A673 (cell line): Measurements from ENCODE around the gene LYL1. TPM values are rescaled to one million over a fixed set of nuclear protein-coding genes. Genes with fewer than 3 reads are reported as not detected.
A peak's percentile ranks its signal among the peaks of the same experiment; 100 is the strongest.

ENCODE experiments used
- BruUV-seq: library from RNA; stranded (reverse); fragments of 400-500 nt; replicated peaks from 2 replicates; lab custom pipeline; 2021; lab: Mats Ljungman, UMichigan
- CTCF ChIA-PET: fragments of 300-600 bp; sonication (Branson Sonifier 250); formaldehyde crosslinking; loops from one replicate; lab custom pipeline; 2022; ENCODE audit warnings: antibody characterized with exemption; lab: Charles Lee
- POLR2A ChIA-PET: fragments of 300-600 bp; sonication (Branson Sonifier 250); formaldehyde crosslinking; loops from one replicate; lab custom pipeline; 2022; ENCODE audit warnings: antibody characterized with exemption; ENCODE audit not compliant: low non-redundant PET; lab: Charles Lee
- DNase-seq: peaks from one replicate; pipeline ENCODE4 v3.0.0-alpha.2; 2015; ENCODE audit warnings: low spot score
- H3K27ac ChIP-seq: fragments of 200-600 bp; sonication (generic); 2 replicates; pipeline ENCODE4 v1.5.1; 2016; ENCODE audit warnings: mixed run types, low read depth, mild to moderate bottlenecking, mixed read lengths, antibody characterized with exemption, low read length; ENCODE audit not compliant: poor library complexity, severe bottlenecking
- H3K27me3 ChIP-seq: fragments of 200-600 bp; sonication (generic); replicated peaks from 2 replicates; pipeline ENCODE4 v1.6.1; 2017; ENCODE audit warnings: mixed run types, low read depth, mild to moderate bottlenecking, mixed read lengths, antibody characterized with exemption, low read length; ENCODE audit not compliant: insufficient read depth, poor library complexity
- H3K36me3 ChIP-seq: fragments of 200-600 bp; sonication (generic); 2 replicates; pipeline ENCODE4 v1.6.1; 2016; ENCODE audit warnings: mixed run types, mild to moderate bottlenecking, mixed read lengths, antibody characterized with exemption, low read length; ENCODE audit not compliant: insufficient read depth, poor library complexity, severe bottlenecking
- H3K4me1 ChIP-seq: fragments of 200-600 bp; sonication (generic); 2 replicates; pipeline ENCODE4 v1.6.1; 2017; ENCODE audit warnings: mixed run types, mild to moderate bottlenecking, mixed read lengths, antibody characterized with exemption, low read length; ENCODE audit not compliant: insufficient read depth, poor library complexity, severe bottlenecking
- H3K4me3 ChIP-seq: fragments of 200-600 bp; sonication (generic); 2 replicates; pipeline ENCODE4 v1.5.1; 2016; ENCODE audit warnings: low read depth, mixed run types, mild to moderate bottlenecking, mixed read lengths, low read length; ENCODE audit not compliant: poor library complexity, severe bottlenecking
- H3K9me3 ChIP-seq: fragments of 200-600 bp; sonication (generic); 2 replicates; pipeline ENCODE4 v1.6.1; 2016; ENCODE audit warnings: mixed run types, low read depth, mild to moderate bottlenecking, mixed read lengths, antibody characterized with exemption, low read length; ENCODE audit not compliant: poor library complexity, severe bottlenecking
- EZH2 ChIP-seq: fragments of 200-600 bp; sonication (generic); IDR thresholded peaks from 2 replicates; pipeline ENCODE4 v1.6.1; 2017; ENCODE audit warnings: borderline replicate concordance, low read depth, mild to moderate bottlenecking, mixed read lengths, antibody characterized with exemption, low read length; ENCODE audit not compliant: poor library complexity, severe bottlenecking
- intact Hi-C: fragments of 100-400 bp; cut with micrococcal nuclease; formaldehyde crosslinking; loops from one replicate; pipeline ENCODE4 v1.10.0; 2022; ENCODE audit not compliant: unreplicated experiment
- total RNA-seq: library from RNA; stranded (reverse); gene quantifications from 2 replicates; pipeline ENCODE4 v1.2.3, GENCODE V29; 2021
- TF ChIP-seq, protein P1 (sequence below): fragments of 300-800, 200-600 bp; sonication (generic); conservative IDR thresholded peaks from 2 replicates; pipeline ENCODE4 v1.5.1; 2017; ENCODE audit warnings: low read depth, mild to moderate bottlenecking, antibody characterized with exemption, low read length, moderate library complexity, mixed read lengths

The LYL1 gene
- total RNA-seq, 1 experiment from 2014 or later: not detected

DNA sequence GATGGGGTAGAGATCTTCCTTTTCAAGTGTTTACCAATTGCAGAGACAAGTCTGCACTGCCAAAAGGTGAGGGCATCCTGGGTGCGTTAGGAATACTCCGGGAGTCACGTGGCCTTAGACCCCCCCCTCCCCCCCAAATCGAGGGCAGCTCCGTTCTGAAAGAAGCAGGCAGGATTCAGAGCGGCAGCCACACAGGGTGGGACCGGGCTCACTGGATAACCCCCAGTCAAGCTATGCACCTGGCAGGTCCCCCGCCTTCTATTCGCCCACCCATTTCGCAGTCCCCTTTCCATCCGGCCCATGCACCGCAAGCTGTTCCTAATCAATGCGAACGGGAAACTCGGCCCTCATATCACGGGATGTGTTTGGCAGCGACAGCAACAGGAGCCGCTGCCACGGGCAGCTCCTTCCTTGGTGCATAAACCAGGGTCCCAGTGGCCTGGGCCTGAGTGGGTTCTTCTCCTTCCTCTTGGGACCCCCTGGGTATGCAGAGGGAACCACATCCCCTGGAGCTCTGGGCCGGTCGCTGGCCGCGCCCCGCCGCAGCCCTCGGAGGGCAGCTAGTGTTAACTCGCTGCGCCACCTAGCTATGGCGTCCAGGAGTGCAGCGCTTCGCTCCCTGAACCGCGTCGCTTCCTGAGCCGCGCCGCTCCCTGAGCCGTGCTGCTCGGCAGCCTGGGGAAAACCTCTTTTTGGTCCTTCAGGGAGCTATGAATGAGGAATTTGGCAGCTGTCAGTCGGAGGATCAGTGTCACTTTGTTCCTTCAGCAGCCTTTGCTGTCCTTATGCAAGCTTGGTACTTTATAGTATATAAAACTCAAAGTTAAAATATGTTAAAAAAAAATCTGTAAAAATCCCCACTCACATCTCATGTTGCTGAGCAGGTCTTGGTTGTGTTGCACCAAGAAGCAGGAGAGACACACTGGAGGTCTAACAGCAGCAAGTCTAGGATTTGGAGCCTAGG, 41.4 kb downstream of the LYL1 start:
- H3K36me3 ChIP-seq: no peaks in the 10 kb centered on the region
- no peaks in the 10 kb centered on the region for H3K9me3 ChIP-seq
- DNase-seq: peak; percentile 85
- POLR2A ChIA-PET: interaction anchor here (0.5 to 0.6 kb wide), 2 partner anchors 10 to 13 kb away, joined by 3 to 6 read pairs; no protein-coding TSS in a partner anchor
- no peaks in the 10 kb centered on the region for H3K27me3 ChIP-seq
- no peak overlapping the region for H3K27ac ChIP-seq
- TF ChIP-seq, protein P1, sequence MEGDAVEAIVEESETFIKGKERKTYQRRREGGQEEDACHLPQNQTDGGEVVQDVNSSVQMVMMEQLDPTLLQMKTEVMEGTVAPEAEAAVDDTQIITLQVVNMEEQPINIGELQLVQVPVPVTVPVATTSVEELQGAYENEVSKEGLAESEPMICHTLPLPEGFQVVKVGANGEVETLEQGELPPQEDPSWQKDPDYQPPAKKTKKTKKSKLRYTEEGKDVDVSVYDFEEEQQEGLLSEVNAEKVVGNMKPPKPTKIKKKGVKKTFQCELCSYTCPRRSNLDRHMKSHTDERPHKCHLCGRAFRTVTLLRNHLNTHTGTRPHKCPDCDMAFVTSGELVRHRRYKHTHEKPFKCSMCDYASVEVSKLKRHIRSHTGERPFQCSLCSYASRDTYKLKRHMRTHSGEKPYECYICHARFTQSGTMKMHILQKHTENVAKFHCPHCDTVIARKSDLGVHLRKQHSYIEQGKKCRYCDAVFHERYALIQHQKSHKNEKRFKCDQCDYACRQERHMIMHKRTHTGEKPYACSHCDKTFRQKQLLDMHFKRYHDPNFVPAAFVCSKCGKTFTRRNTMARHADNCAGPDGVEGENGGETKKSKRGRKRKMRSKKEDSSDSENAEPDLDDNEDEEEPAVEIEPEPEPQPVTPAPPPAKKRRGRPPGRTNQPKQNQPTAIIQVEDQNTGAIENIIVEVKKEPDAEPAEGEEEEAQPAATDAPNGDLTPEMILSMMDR: peak; percentile 98
- TF ChIP-seq EZH2: no peak
- peaks cover 45% of the 10 kb centered on the region for H3K4me1 ChIP-seq
- CTCF ChIA-PET: interaction anchor here (0.5 to 2.7 kb wide), 19 partner anchors 14 to 300 kb away, joined by 3 to 20 read pairs (median 3); no protein-coding TSS in a partner anchor
- intact Hi-C loops: loop anchor here (1.0 kb wide), 1 partner anchor 78 kb away; no protein-coding TSS in a partner anchor
- no TSS peak for BruUV-seq
- H3K4me3 ChIP-seq: peak overlapping the region; percentile 43

DNA sequence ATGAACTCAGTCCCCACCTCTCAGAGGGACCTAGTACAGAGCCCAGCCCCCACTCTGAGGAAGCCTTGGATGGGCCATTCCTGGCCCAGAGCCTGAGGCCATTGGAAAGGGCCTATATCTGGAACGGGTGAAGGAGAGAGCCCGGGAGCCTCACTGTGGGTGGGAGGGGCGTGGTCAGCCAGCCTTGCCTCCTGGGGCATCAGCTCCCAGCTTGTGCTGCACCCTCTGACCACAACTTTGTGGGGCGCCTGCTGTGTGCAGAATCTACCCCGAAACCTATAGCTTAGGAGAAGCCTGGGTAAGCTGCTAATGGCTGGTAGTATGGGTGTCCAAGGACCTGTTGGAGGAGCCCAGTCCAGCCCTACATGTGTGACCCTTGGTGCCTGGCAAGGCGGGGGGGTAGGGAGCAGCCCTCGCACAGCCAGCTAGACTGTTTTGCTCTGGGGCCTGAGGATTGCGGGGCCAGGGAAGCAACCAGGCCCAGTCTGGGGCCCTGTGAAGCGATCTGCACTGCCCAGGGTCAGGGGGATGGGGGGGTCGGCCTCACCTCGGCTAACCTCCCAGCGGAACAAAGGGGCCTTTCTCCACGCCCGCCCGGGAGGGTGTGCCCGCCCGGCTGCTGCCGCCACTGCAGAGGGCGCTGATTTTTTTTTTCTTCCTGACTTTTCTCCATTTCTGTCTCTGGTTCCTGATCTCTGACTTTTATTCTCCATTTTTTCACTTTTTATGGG, 42.3 kb downstream of the LYL1 start:
- POLR2A ChIA-PET: interaction anchor here (0.5 kb wide), 1 partner anchor 14 kb away, joined by 6 read pairs; no protein-coding TSS in a partner anchor
- Histone ChIP-seq H3K27me3 (no peaks in the 10 kb centered on the region), H3K4me1 (peaks cover 53% of the 10 kb centered on the region), H3K9me3 (no peaks in the 10 kb centered on the region), H3K4me3 (peak overlapping the region; percentile 43), H3K36me3 (no peaks in the 10 kb centered on the region), H3K27ac (peak overlapping the region; percentile 33)
- CTCF ChIA-PET: interaction anchor here (0.5 to 2.7 kb wide), 14 partner anchors 13 to 300 kb away, joined by 3 to 20 read pairs (median 4); no protein-coding TSS in a partner anchor
- intact Hi-C loops: no loop called here
- no peak for DNase-seq
- no TSS peak for BruUV-seq
- TF ChIP-seq, protein P1: no peak
- no peak for TF ChIP-seq EZH2

- Histone ChIP-seq H3K4me3 (no peak overlapping the region), H3K27me3 (no peaks in the 10 kb centered on the region), H3K4me1 (peaks cover 66% of the 10 kb centered on the region), H3K36me3 (no peaks in the 10 kb centered on the region), H3K27ac (no peak overlapping the region), H3K9me3 (no peaks in the 10 kb centered on the region)
- TF ChIP-seq EZH2: no peak
- TF ChIP-seq, protein P1: no peak
- ChIA-PET CTCF (no interaction called here), POLR2A (no interaction called here)
- no TSS peak for BruUV-seq
- no peak for DNase-seq
- intact Hi-C loops: no loop called here
Observed at GRCh38 chr19:13058951-13059660, 43.6 kb downstream of the LYL1 start.
